ENCODE results near the gene PLAGL2.

DNA sequence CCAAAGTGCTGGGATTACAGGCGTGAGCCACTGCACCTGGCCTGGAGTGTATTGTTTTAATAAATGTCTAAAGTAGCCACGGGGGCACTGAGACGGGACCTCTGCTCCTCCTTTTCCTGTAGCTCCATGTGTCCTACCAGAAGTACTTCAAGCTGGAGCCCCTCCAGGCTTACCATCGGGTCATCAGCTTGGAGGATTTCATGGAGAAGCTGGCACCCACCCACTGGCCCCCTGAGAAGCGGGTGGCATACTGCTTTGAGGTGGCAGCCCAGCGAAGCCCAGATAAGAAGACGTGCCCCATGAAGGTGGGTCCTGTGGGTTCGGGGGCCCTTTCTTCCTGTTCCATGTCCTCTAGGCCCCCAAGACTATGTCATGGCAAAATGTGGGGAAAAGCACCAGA, 7.6 kb upstream of the PLAGL2 start:
- no peak for TF ChIP-seq POLR2A (IDR thresholded peaks at IDR 0.05)
- TF ChIP-seq, protein P1, sequence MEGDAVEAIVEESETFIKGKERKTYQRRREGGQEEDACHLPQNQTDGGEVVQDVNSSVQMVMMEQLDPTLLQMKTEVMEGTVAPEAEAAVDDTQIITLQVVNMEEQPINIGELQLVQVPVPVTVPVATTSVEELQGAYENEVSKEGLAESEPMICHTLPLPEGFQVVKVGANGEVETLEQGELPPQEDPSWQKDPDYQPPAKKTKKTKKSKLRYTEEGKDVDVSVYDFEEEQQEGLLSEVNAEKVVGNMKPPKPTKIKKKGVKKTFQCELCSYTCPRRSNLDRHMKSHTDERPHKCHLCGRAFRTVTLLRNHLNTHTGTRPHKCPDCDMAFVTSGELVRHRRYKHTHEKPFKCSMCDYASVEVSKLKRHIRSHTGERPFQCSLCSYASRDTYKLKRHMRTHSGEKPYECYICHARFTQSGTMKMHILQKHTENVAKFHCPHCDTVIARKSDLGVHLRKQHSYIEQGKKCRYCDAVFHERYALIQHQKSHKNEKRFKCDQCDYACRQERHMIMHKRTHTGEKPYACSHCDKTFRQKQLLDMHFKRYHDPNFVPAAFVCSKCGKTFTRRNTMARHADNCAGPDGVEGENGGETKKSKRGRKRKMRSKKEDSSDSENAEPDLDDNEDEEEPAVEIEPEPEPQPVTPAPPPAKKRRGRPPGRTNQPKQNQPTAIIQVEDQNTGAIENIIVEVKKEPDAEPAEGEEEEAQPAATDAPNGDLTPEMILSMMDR (IDR thresholded peaks at IDR 0.05): no peak

Data from tibial nerve (tissue), 3 donors.